GM18909 (cell line): Measurements from ENCODE around the gene BUD13.

Source experiments
- ATAC-seq: cut with Tn5 transposase; IDR thresholded peaks from one replicate; pipeline ENCODE4 v1.9.1; 2021; ENCODE audit warnings: mild to moderate bottlenecking; ENCODE audit not compliant: unreplicated experiment, poor library complexity

BUD13 gene

GRCh38 chr11:116725434-116726221, 47.2 kb downstream of the BUD13 start:
- ATAC-seq = no peak

- ATAC-seq = no peak
Observed at GRCh38 chr11:116724813-116725212, 48.0 kb downstream of the BUD13 start.

GRCh38 chr11:116723511-116723910, 49.3 kb downstream of the BUD13 start:
- no peak for ATAC-seq

- no peak for ATAC-seq
Observed at GRCh38 chr11:116721988-116722387, 50.8 kb downstream of the BUD13 start.

- no peak for ATAC-seq
Observed at GRCh38 chr11:116720895-116721294, 51.9 kb downstream of the BUD13 start.

GRCh38 chr11:116718955-116719501, 53.8 kb downstream of the BUD13 start:
- ATAC-seq = no peak

- no peak for ATAC-seq
Observed at GRCh38 chr11:116716621-116717020, 56.2 kb downstream of the BUD13 start.

GRCh38 chr11:116715383-116715782, 57.4 kb downstream of the BUD13 start:
- no peak for ATAC-seq

- no peak for ATAC-seq
Observed at GRCh38 chr11:116714902-116715301, 57.9 kb downstream of the BUD13 start.

- ATAC-seq = no peak
Observed at GRCh38 chr11:116712428-116712827, 60.4 kb downstream of the BUD13 start.

- no peak for ATAC-seq
Observed at GRCh38 chr11:116710762-116711161, 62.0 kb downstream of the BUD13 start.

GRCh38 chr11:116710001-116710674, 62.6 kb downstream of the BUD13 start:
- ATAC-seq = no peak

GRCh38 chr11:116707746-116708145, 65.0 kb downstream of the BUD13 start:
- no peak for ATAC-seq

- no peak for ATAC-seq
Observed at GRCh38 chr11:116707161-116707629, 65.6 kb downstream of the BUD13 start.

- no peak for ATAC-seq
Observed at GRCh38 chr11:116703421-116703820, 69.4 kb downstream of the BUD13 start.

- ATAC-seq = no peak
Observed at GRCh38 chr11:116702772-116703385, 69.9 kb downstream of the BUD13 start.

- ATAC-seq = no peak
Observed at GRCh38 chr11:116701876-116702275, 70.9 kb downstream of the BUD13 start.

GRCh38 chr11:116701297-116701801, 71.4 kb downstream of the BUD13 start:
- ATAC-seq = no peak

GRCh38 chr11:116700586-116701220, 72.1 kb downstream of the BUD13 start:
- no peak for ATAC-seq
